Epithelial cell of esophagus (primary cell): ENCODE data around the gene PDE11A.

Experiments used
- DNase-seq: peaks from one replicate; pipeline ENCODE4 v3.0.0; 2010; ENCODE audit warnings: low read depth
- H3K4me3 ChIP-seq: 2 replicates; pipeline ENCODE4 v1.5.1; 2011; ENCODE audit warnings: mild to moderate bottlenecking, low read length, control low read depth
- CTCF ChIP-seq: IDR thresholded peaks from 2 replicates; pipeline ENCODE4 v1.5.1; 2011; ENCODE audit warnings: low read depth, mild to moderate bottlenecking, low read length, control low read depth, inconsistent platforms; ENCODE audit not compliant: insufficient read depth; ENCODE audit errors: missing control alignments

The PDE11A gene

GRCh38 chr2:177930916-177931315 lies 141.7 kb downstream of the PDE11A start:
- TF ChIP-seq CTCF = no peak
- DNase-seq = peak; percentile 6
- H3K4me3 ChIP-seq = no peak overlapping the region

DNA sequence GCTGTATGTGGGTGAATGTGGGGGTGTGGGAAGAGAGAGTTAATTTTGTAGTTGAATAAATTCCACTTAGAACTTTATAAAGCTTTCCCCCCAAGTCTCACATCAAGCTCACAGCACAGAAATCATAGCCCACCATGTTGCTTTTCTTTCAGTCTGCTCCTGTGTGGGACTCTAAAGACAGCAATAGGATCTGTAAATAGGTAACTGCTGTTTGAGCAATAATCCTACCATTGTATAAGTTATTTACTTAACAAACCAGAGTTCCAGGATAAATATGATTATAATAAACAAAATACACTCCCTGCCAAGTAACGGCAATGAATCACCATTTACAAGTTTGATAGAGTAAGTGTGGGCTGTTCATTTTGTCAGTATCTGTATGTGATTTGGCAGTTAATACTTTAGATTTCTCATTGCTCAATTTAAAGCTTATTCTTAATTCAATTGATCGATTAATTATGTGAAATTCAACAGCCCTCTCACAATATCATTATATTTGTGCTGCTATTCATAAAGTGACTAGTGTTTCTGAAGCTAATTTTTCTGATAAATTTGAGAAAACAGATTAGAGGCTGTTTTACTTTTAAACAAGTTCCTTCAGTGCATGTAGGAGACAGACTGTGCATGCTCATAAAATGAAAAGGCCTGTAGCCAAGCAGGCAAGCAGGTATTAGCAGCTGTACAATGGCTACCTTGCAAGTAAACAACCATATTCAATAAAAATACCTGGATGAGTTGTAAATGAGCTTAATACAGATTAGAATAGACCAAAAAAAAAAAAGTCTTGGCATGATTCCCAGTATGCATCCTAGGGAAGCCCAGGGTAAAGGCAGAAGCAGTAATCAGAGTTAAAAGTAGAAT lies 142.7 kb downstream of the PDE11A start:
- TF ChIP-seq CTCF = no peak

DNA sequence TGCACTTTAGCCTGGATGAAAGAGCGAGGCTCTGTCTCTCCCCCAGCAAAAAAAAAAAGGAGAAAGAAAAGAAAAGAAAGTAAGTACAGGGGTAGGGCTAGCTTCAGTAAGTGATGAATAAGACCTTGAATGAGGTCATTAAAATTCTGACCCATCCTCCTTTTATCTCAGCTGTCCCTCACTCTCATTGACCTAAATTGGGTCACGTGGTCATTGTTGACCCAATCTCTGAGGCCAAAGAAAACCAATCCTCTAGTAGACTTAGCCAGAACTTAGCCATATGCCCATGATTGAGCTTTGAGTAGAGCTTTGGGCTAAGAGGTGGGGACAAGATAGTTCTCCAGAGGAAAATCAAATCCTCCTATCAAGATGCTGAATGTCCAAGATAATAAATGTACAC lies 149.3 kb downstream of the PDE11A start:
- no peak for TF ChIP-seq CTCF
- H3K4me3 ChIP-seq = no peak overlapping the region

More for the DNA sequence above, 142.7 kb downstream of the PDE11A start:
- DNase-seq = peak; percentile 16
- no peak overlapping the region for H3K4me3 ChIP-seq

DNA sequence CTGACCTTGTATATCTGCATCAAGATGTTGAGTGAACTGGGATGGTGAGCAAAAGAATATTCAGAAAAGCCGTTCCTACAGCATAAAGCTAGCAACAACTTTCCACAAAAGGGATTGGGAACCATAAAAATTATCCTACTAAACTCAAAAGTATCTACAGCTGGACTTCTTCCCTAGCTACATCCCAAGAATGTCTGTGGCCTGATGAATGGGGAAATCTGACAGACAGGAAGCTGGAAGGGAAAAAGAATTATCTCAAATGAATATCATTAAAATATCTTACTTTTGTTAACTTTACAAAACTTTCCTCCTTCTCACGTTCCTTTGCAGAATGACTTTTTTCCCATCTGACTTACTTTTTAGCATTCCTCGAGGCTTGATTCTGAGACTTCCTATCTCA lies 150.9 kb downstream of the PDE11A start:
- no peak for DNase-seq
- TF ChIP-seq CTCF = no peak
- no peak overlapping the region for H3K4me3 ChIP-seq

More for the DNA sequence above, 149.3 kb downstream of the PDE11A start:
- DNase-seq = no peak

- no peak for TF ChIP-seq CTCF
- no peak for DNase-seq
- no peak overlapping the region for H3K4me3 ChIP-seq
Observed at GRCh38 chr2:177917169-177917568, 155.4 kb downstream of the PDE11A start.

DNA sequence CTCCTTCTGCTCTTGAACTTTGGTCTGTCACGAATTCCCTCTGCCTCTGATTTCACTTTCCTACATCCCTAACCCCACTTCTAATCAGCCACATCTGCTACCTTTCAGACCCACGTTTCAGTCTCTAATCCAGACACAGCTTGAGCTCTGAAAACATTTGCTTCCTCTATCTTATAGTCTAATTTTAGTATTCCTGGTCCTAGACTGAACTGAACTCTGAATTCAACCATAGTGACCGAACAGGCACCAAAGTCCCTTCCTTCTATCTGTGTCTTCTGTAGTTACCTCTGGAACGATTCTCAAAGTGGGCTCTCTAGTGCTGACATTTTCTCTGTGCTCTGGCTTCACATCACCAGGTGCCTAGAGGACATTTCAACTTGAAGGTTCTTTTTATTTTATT lies 156.2 kb downstream of the PDE11A start:
- no peak for TF ChIP-seq CTCF
- H3K4me3 ChIP-seq = no peak overlapping the region
- DNase-seq = no peak

GRCh38 chr2:177914247-177914646 lies 158.3 kb downstream of the PDE11A start:
- DNase-seq = no peak
- TF ChIP-seq CTCF = no peak
- no peak overlapping the region for H3K4me3 ChIP-seq
